ENCODE data around the gene TMEM138. TPM values are rescaled to one million over a fixed set of nuclear protein-coding genes. Genes with fewer than 3 reads are reported as not detected.

The TMEM138 gene
- total RNA-seq, 2 experiments from 2014 or later, result 60.8 to 68.8 TPM

DNA sequence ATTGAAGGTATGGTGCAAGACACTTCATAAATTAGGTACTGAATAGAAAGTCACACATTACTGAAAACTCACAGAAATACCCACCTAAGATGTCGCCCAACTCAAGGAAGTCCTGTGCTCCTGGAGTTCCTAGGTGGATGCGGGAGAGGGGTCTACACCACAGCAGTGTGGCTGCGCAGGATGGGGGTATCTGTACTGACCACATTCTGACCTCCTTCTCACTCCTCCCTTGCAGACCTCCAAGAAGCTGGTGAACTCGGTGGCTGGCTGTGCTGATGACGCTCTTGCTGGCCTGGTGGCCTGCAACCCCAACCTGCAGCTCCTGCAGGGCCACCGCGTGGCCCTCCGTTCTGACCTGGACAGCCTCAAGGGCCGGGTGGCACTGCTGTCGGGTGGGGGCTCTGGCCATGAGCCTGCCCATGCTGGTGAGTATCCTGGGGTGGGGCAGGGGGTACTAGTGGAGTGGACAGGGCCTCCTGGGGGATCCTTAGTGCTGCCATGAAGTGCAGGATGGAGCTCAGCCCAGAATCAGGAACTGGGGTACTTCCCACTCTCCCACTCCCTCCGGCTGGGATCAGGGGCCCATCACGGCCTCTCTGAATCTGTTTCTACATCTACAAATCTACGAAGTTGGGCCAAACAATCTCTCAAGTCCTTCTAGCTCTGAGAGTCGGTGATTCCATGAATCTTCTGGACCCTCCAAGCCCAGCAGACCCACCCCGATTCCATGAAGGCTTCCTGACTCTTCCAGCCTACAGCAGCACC, 24.3 kb upstream of the TMEM138 start:
- ChIA-PET POLR2A (interaction anchor here (1.4 kb wide), 1 partner anchor 23 kb away, joined by 3 read pairs; no protein-coding TSS in a partner anchor), CTCF (interaction anchor here (1.3 to 6.4 kb wide), 6 partner anchors 25 to 62 kb away, joined by 3 to 99 read pairs (median 10); partner anchors contain the start of gene TMEM216)

DNA sequence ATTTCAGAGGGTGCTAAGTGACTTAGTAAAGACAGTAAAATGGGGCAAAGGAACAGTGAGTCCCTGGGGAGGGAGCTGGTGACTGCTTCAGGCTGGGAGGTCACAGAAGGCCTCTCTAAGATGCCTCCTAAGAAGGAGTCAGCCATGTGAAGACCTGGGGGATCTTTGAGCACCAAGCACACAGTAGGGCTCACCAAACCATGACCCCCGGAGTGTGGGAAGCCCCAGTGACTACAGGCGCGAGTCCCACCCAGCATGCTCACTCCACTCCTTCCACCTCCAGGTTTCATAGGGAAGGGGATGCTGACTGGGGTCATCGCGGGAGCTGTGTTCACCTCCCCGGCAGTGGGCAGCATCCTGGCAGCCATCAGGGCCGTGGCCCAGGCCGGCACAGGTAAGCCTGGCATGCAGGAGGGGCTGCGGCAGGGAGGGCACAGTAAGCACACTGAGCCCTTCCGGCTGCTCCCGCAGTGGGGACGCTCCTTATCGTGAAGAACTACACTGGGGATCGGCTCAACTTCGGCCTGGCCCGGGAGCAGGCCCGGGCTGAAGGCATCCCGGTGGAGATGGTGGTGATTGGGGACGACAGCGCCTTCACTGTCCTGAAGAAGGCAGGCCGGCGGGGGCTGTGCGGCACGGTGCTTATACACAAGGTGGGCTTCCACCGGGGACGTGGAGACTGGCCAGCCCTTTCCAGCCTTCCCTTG, 23.2 kb upstream of the TMEM138 start:
- CTCF ChIA-PET, result interaction anchor here (0.6 to 6.4 kb wide), 6 partner anchors 24 to 60 kb away, joined by 3 to 99 read pairs (median 4); partner anchors contain the start of gene TMEM216
- POLR2A ChIA-PET, result no interaction called here

DNA sequence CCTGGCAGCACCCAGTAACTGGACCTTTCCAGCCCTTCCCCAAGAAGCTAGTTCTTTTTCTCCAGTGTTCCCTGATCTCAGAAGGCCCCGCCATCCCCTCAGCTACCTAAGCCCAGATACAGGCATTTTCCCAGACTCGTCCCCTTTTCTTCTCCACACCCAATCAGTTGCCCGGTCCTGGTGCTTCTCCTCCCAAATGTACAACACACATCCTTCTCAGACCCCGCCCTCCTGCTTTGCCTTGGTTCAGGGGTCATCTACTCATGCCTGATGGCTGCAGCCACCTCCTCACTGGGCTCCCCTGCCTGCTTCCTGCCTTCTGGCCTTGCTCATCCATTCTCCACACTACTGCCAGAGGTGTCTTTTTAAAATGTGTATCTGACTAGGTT, 22.7 kb upstream of the TMEM138 start:
- POLR2A ChIA-PET, result no interaction called here
- CTCF ChIA-PET, result interaction anchor here (1.3 to 4.1 kb wide), 2 partner anchors 46 to 53 kb away, joined by 3 to 36 read pairs; partner anchors contain the start of gene TMEM216

DNA sequence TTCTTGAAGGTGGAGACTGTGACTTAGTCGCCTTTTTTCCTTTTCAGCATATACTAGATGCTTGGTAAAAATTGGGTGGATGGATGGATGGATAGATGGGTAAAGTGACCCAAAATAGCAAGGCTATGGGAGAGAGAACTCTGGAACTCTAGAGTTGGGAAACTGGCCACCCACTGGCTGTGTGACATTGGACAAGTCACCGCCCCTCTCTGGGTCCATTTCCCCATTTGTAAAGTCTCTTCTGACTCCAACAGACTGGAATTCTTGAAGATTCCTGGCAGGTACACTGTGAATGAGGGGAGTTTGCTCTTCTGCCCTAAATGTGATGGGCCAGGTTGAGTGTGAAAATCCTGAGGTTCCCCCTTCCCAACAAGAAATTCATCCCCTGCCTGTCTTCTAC, 21.2 kb upstream of the TMEM138 start:
- CTCF ChIA-PET, result interaction anchor here (1.3 kb wide), 1 partner anchor 45 kb away, joined by 6 read pairs; no protein-coding TSS in a partner anchor
- POLR2A ChIA-PET, result no interaction called here

DNA sequence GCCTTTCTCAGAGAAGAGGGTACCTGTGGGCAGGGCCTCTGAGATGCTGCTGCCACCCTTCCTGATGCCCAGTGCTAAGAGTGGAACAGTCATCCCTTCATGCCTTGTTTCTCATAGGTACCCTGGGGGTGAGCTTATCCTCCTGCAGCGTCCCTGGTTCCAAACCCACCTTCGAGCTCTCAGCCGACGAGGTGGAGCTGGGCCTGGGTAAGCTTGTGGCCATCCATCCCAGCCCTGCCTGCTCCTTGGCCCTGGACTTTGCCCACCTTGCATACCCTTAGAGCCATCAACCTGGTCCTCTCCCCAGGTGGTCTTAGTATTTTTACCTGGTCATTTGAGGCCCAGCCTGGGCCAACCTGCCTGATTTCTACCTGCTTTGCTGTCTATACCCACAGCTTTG, 20.5 kb upstream of the TMEM138 start:
- POLR2A ChIA-PET, result no interaction called here

DNA sequence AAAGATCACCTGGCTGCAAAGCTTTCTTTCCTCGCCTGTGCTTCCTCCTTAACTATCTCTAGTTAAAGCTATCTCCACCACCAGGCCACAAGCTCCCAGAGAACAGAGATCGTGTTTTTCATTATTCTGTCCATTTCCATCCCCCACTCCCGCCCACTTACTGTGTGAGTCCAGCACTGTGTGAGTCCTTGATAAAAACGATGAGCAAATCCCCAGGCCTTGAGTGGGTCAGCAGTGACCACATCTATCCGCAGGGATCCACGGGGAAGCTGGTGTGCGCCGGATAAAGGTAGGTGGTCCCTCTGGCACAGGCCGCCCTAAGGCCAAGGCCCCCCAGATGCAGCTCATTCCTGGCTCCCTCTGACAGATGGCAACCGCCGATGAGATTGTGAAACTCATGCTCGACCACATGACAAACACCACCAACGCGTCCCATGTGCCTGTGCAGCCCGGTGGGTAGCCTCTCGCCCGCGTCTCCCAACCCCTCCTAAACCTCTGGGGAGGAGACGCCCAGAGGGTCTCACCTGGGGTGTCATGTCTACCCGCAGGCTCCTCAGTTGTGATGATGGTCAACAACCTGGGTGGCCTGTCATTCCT, 19.9 kb upstream of the TMEM138 start:
- CTCF ChIA-PET, result interaction anchor here (1.3 kb wide), 1 partner anchor 44 kb away, joined by 6 read pairs; no protein-coding TSS in a partner anchor
- POLR2A ChIA-PET, result no interaction called here

More for the DNA sequence above, 20.5 kb upstream of the TMEM138 start:
- CTCF ChIA-PET, result interaction anchor here (1.3 kb wide), 1 partner anchor 44 kb away, joined by 6 read pairs; no protein-coding TSS in a partner anchor

DNA sequence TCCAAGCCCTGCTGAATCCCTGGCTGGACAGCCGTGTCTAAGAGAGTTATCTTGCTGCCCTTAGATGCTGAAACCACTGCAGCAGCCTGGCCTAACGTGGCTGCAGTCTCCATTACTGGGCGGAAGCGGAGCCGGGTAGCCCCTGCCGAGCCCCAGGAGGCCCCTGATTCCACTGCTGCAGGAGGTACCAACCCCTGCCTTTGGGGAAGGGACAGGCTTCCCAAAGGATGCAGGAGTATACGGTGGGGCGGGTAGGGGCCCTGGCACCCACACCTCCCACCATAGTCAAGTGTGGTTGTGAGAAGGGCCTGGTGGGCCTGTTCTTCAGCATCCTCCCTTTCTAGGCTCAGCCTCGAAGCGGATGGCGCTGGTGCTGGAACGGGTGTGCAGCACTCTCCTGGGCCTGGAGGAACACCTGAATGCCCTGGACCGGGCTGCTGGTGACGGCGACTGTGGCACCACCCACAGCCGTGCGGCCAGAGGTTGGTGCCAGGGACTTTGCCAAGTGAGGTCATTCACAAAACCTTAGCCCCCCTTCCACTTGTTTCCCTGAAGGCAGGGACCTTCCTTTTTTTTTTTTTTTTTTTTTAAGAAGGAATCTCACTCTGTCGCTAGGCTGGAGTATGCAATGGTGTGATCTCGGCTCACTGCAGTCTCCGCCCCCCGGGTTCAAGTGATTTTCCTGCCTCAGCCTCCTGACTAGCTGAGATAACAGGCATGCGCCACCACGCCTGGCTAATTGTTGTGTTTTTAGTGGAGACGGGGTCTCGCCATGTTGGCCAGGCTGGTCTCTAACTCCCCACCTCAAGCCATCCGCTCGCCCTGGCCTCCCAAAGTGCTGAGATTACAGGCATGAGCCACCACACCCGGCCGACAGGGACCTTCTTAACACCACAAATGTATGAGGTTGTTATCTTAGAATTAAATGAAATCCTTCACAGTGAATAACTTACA, 18.1 kb upstream of the TMEM138 start:
- ChIA-PET CTCF (interaction anchor here (1.2 kb wide), 1 partner anchor 8 kb away, joined by 3 read pairs; no protein-coding TSS in a partner anchor), POLR2A (no interaction called here)

DNA sequence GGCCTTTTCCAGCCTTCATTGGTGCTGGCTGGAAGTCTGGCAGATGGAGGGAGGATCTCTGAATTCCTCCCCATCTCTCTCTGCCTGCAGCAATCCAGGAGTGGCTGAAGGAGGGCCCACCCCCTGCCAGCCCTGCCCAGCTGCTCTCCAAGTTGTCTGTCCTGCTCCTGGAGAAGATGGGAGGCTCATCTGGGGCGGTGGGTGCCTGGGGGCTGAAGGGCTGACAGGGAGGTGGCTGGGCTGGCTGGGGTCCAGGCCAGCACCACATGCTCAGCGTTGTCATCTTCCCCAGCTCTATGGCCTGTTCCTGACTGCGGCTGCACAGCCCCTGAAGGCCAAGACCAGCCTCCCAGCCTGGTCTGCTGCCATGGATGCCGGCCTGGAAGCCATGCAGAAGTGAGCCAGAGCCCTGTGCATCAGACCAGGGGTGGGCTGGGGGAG, 17.0 kb upstream of the TMEM138 start:
- POLR2A ChIA-PET, result no interaction called here
- CTCF ChIA-PET, result interaction anchor here (1.2 kb wide), 1 partner anchor 9 kb away, joined by 3 read pairs; no protein-coding TSS in a partner anchor

DNA sequence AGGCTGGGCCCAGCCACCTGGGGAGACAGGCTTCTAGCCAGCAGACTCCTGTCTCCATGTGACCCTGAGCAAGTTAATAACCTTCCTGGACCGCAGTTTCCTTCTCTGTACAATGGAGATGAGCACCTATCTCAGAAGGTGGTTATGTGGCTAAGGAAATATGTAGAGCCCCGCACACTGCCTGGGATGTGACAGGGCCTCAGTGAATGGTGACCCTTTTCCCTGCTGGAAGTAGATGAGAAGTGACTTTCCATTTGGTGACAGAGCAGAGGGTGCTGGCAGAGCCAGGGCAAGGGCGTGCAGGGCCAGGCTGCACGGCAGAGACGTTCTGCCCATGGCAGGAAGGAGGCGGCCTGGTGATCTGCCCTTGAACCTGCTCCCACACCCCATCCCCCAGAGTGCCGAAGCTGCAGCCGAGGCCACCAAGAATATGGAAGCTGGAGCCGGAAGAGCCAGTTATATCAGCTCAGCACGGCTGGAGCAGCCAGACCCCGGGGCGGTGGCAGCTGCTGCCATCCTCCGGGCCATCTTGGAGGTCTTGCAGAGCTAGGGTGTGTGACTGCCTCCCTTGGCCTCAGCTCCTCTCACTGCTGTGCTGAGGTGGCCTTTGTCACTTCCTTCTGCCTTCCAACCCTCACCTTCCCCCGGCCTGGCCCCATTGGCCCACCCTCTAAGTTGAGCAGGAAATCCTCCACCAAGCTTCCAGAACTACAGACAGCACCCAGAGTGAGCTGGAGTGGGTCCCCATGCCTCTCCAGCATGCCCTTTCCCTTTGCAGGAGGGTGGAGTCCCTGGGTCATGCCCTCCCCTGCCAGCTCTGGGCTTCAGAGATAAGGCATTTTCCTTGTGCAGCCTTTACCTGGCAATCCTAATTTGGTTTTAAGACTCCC, 16.0 kb upstream of the TMEM138 start:
- POLR2A ChIA-PET, result no interaction called here
- CTCF ChIA-PET, result interaction anchor here (0.8 to 1.2 kb wide), 2 partner anchors 10 kb away, joined by 3 read pairs; no protein-coding TSS in a partner anchor

DNA sequence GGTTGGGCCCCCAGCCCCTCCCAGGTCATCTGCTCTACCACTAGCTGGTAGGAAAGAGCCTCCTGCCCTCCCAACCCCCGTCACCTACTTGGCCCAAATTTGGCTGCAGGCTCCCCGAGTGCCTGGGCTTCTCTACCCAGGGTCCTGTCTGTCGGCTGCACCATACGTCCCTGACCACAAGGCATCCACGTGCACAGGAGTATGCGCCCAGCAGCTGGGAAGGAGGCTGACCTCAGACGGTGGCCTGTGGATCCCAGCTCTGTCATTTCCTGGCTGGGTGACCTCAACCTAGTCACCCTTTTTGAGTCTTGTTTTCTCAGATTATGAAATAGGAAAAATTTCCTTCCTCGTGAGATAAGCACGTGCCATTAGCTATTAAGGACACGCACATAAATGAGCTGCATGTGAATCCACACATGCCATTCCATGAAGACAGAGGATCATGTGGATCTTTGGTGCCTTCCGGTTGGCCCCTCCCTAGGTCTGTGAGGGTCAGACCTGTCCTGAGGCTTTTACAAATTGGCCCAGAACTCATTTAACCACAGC, 14.2 kb upstream of the TMEM138 start:
- ChIA-PET CTCF (interaction anchor here (1.2 kb wide), 1 partner anchor 12 kb away, joined by 6 read pairs; no protein-coding TSS in a partner anchor), POLR2A (no interaction called here)

DNA sequence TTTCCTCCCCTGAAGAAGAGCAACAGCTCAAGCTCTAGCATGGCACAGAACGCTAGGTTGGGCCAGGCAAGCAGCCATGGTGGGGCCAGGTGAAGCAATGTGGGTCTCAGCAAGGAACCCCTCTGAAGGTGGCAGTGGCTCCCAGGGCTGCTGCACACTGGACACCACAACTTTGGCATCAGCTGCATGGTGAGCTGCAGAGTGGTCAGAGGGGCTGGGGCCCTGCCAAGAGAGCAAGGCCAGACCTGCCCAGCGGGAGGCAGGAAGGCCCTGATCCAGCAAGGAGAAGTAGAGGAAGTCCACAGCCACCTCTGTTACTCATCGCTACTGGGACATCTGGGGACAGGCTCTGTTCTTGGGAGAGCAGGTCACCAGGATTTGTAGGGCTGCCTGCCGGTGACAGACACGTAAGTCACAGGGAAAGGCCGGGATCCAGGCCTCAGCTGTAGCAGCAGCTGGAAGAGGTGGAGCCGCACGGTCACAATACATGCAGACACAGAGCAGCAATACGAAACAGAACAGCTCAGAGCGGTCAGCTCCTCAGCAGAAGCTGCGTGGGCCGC, 12.9 kb upstream of the TMEM138 start:
- CTCF ChIA-PET, result interaction anchor here (0.6 to 2.1 kb wide), 2 partner anchors 36 to 56 kb away, joined by 3 to 7 read pairs; no protein-coding TSS in a partner anchor
- POLR2A ChIA-PET, result no interaction called here

DNA sequence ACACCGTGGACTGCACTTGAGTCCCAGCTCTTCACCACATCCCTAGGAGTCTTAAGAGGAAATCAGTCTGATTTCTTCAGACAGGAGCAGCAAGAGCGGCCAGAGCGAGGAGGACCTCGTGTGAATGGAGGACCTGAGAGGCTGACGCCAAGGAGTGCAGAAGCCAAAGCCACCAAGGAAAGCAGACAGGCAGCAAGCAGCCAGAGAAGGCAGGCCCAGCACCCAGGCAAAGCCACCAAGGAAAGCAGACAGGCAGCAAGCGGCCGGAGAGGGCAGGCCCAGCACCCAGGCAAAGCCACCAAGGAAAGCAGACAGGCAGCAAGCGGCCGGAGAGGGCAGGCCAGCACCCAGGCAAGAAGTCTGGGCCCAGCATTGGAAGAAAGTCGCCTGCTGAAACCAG, 12.3 kb upstream of the TMEM138 start:
- POLR2A ChIA-PET, result no interaction called here
- CTCF ChIA-PET, result interaction anchor here (0.6 to 2.1 kb wide), 2 partner anchors 36 to 57 kb away, joined by 3 to 7 read pairs; no protein-coding TSS in a partner anchor

DNA sequence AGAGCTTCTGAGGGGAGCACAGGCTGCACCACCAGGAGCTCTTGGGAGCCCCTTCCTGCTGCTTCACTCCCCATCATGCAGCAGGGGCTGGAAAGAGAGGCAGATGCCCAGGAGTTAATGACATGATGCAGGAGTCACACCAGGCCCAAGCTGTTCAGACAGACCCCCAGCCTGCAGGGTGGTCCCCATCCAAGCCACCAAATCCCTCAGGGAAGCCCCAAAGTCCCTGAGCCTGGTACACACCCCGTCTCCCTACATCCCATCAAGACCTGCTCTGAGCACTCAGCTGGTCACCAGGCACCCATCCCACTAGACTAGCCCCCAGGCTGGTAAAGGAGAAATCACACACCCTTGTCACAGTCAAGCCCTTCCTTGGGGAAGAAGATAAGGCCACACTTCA, 11.8 kb upstream of the TMEM138 start:
- CTCF ChIA-PET, result interaction anchor here (2.1 kb wide), 1 partner anchor 35 kb away, joined by 7 read pairs; no protein-coding TSS in a partner anchor
- POLR2A ChIA-PET, result no interaction called here

DNA sequence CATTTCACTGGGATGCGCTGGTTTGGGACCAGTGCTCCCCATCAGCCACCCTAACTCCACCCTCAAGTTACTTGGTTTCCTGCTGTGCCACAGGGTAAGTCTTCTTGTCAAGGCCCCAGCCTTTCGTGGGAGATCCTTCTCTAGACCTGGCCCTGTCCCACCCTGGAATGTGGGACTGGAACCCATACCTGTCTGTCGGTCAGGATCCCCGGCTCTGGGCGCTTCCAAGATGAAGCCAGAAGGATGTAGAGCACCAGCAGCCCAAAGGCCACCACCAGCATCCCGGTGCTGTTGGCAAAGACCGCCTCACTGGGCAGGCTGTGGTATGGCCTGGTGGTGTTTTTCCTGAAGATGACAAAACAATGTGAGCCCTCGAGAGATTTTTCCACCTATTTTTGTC, 11.4 kb upstream of the TMEM138 start:
- CTCF ChIA-PET, result interaction anchor here (2.1 kb wide), 1 partner anchor 35 kb away, joined by 7 read pairs; no protein-coding TSS in a partner anchor

DNA sequence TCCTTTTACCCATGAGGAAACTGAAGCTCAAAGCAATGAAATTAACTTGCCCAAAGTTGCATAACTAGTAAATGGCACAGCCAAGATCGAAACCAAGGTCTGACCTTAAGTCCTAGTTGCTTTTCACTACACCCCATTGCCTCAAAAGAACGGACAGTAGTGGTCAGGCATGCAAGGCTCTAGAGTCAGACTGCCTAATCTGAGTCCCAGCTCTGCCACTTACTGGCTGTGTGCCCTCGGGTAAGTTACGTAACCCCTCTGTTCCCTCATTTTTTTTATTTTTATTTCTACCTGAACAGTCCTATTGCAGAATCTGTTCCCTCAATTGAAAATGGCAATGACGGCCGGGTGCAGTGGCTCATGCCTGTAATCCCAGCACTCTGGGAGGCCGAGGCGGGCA, 10.1 kb upstream of the TMEM138 start:
- CTCF ChIA-PET, result interaction anchor here (1.0 kb wide), 1 partner anchor 10 kb away, joined by 3 read pairs; the partner anchor contains the start of gene TMEM138
- POLR2A ChIA-PET, result no interaction called here

More for the DNA sequence above, 11.4 kb upstream of the TMEM138 start:
- POLR2A ChIA-PET, result no interaction called here

DNA sequence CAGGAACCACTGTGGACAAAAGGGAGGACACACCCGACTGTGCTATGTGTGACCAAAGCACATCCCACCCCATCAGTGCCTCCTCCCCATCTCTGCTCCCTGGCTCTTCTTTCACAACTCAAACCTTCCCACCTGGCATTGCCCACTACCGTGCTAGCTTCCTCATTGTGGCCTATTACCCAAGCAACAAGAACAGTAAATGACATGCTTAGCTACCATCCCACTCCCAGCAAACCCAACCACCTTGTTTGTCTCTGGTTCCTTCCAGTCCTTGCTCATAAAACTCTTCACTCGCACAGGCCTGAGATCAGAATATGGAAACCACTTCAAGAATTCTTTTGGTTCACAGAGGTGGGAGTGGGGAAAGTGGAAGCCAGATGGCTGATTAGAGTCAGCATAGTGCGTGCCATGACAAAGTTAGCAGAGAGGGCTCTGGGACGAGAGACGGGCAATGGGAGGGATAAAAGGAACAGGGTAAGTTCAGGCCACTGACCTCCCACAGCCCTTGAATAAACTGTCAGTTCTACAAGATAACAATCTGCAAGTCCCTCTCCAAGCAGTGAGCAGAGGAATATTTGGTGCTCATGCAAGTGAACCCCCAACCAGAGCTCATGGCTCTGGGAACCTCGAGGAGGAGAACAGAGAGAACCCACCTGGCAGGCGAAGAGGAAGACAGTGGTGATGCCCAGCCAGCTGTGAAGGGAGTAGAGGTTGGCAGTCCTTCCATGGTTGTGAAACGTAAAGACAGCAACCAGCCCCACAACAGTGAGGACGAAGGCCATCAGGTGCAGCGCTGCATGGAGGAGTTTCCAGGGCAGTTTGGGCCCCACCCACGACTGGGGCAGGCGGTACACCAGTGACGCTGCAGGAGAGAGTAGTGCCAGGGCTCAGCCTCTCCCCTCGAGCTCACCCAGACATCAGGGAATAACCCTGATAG, 8.8 kb upstream of the TMEM138 start:
- ChIA-PET CTCF (interaction anchor here (0.8 to 2.5 kb wide), 2 partner anchors 17 to 33 kb away, joined by 3 to 8 read pairs; no protein-coding TSS in a partner anchor), POLR2A (no interaction called here)
